Right hindlimb (tissue), 1 donor: ENCODE measurements around the gene MTRF1L.
"Not testable (repeated sequence)": the region's sequence is repeated elsewhere in the genome, so short reads cannot be mapped to it uniquely, and the experiment has no call there.

ENCODE experiments used
- DNase-seq: peaks from one replicate; pipeline ENCODE4 v3.0.0-alpha.2; 2018

The MTRF1L gene

DNA sequence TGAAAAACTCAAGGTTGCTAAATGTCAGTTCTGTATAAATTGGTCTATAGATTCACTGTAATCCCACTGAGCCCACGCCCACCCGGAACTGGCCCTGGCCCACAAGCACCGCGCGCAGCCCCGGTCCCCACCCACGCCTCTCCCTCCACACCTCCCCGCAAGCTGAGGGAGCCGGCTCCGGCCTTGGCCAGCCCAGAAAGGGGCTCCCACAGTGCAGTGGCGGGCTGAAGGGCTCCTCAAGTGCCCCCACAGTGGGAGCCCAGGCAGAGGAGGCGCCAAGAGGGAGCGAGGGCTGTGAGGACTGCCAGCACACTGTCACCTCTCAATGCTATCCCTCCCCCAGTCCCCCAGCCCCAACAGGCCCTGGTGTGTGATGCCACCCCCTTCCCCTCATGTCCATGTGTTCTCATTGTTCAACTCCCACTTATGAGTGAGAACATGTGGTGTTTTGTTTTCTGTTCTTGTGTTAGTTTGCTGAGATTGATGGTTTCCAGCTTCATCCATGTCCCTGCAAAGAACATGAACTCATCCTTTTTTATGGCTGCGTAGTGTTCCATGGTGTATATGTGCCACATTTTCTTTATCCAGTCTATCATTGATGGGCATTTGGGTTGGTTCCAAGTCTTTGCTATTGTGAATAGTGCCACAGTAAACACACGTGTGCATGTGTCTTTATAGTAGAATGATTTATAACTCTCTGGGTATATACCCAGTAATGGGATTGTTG lies 36.2 kb downstream of the MTRF1L start:
- not testable (repeated sequence) for DNase-seq

GRCh38 chr6:152959333-152959732 lies 43.2 kb downstream of the MTRF1L start:
- DNase-seq: no peak

GRCh38 chr6:152957796-152958195 lies 44.7 kb downstream of the MTRF1L start:
- no peak for DNase-seq

DNA sequence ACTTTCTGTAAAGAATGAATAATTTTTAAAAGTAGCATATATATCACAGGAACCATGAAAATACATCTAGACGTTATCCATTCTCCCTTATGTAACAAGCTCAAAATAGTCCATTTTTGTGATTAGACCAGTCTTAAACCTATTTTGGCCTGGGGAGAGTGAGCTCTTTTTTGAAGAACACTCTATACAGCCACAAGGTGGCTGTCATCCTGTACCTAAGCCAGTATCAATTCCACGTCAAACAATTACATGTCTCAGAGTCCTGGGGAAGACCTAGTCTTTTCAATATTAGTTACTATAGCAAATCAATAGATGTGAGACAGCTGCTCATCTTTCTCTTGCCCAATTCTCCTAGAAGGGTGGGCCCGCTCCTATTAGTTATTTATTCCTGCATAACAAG lies 48.1 kb downstream of the MTRF1L start:
- DNase-seq: no peak

- DNase-seq: no peak
Measured at GRCh38 chr6:152952866-152953509, 49.5 kb downstream of the MTRF1L start.

DNA sequence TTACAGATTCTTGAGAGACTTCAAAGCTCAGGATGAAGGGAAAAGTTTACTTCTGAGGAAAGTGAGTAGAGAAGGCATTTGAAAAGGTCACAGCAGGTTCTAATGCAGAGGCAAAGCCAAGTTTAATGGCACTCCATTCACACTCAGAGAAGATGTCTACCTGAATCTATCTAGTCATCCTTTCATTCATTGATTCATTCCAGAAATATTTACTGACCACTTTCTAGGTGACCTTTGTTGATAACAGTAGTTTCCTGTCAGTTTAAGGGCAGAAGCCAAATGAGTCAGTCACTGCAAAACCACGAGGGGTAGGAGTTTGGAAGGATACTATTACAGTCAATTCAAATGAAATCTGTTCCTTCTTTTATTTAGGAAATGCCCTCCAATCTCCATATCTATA lies 50.5 kb downstream of the MTRF1L start:
- DNase-seq: no peak

GRCh38 chr6:152950240-152950639 lies 52.3 kb downstream of the MTRF1L start:
- no peak for DNase-seq

DNA sequence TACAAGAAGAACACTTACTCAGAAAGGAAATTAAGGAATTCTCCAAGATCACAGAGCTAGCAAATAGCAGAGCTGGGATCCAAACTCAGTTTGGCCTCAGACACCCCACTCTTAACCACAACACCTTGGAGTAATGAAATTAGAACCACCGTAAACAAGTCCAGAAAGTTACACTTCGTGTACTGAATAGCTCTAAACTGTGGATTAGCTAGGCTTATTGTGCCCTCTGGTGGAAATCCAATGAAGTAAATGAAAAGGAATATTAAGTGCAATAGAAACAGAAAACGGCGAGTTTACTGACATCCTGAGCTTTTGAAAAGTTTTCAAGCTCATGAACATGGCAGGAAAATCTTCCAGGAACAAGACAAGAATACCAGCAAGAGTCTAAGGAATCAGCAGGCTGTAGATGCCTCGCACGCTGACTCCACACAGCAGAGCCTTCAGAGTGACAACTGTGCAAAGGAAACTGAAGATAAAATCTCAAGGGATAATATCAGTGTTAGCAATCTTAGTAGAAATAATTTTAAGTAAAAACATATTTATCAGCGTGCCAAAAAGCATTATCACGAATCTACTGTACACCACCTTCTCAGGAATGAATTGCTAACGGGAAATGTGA lies 54.2 kb downstream of the MTRF1L start:
- DNase-seq: no peak

DNA sequence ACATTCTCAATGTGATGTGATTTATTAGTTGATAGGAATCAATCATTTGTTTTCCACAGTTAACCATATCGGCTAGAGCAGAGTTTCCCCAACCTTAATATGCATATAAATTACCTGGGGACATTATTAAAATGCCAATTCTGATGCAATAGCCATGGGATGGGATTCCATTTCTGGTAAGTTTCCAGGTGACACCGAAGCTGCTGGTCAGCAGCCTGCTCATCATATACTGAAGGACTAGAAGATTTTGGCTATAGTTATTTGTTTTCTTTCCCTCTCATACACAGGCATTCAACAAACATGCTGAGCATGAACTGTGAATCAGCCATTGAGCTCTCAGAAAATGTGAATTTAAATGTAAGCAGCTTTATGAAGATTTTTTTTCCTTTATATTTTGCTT lies 55.5 kb downstream of the MTRF1L start:
- DNase-seq: no peak

- no peak for DNase-seq
Measured at GRCh38 chr6:152946484-152946883, 56.0 kb downstream of the MTRF1L start.

GRCh38 chr6:152943260-152943897 lies 59.1 kb downstream of the MTRF1L start:
- DNase-seq: no peak

DNA sequence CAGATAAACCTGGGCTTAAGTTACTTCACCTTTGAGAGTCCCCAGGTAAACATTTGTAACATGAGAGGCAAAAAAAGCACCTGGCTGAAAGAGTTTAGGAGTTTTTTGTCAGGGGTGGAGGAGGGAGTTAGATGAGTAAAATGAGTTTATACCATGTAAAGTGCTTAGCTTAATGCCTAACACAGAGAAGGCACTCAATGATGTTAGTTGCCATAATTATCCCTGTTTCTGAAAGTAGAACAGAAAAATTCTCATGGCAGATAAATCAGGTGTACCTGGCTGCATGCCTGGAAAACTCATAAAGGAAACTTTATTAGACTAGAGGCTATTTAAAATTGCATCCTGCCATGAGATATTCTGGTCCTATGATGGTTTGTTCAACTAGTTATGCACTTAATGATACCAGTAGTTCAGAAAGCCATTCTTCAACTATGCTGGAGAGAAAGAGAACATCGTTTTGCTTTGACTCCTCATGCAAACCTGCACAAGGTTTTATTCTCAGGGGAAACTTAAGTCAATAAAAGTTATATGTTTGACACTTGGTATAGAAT lies 60.1 kb downstream of the MTRF1L start:
- DNase-seq: no peak

DNA sequence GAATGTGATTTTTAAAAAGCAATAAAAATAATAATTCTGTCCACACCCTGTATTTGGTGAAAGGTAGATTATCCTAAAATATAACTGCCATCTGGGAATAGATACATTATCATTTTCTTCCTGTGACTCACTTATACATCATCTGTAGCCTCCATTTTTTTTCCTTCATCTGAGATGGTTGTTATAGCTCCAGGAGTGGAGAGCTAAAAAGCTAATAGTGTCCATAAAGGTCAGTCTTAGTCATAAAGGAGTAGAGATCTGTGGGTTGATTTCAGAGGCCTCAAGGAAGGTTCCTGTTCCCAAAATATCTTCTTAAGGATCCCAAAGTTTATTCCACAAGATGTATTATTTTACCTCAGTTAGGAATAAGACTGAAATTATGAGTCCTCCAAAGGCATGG lies 60.8 kb downstream of the MTRF1L start:
- no peak for DNase-seq
